Peyer's patch (tissue), 4 donors: ENCODE data around the gene EPHA2.

Experiments
- CTCF ChIP-seq, 6 experiments: fragments of 450-650 bp in 4 of 6; fragments of 200-600 bp in 2 of 6; sonication (generic) in 1 of 6; IDR thresholded peaks; one replicate each; pipeline ENCODE4 v1.5.1; 2017 to 2019; ENCODE audit warnings: antibody characterized with exemption in 6 of 6, mild to moderate bottlenecking in 3 of 6, moderate library complexity in 1 of 6
- POLR2A ChIP-seq, 2 donors: fragments of 450-650 bp; IDR thresholded peaks; one replicate each; pipeline ENCODE4 v1.5.1; 2017; ENCODE audit warnings: antibody characterized with exemption in 2 of 2, mild to moderate bottlenecking in 2 of 2, moderate library complexity in 2 of 2

GRCh38 chr1:16196874-16197273 is 41.0 kb upstream of the EPHA2 start:
- TF ChIP-seq CTCF (IDR thresholded peaks at IDR 0.05) = no peak
- TF ChIP-seq POLR2A (IDR thresholded peaks at IDR 0.05) = no peak
